ENCODE results near the gene SUSD3.
"Not testable (repeated sequence)": the region's sequence is repeated elsewhere in the genome, so short reads cannot be mapped to it uniquely, and the experiment has no call there.

SUSD3 gene
- total RNA-seq, result 21.8 to 31.0 reads per million in 2 donors

GRCh38 chr9:93058355-93059010 is at the start of gene SUSD3:
SUSD3 (plus strand) TSS chr9:93058701; CDS start chr9:93058743, 42 bp downstream.
- peak; percentile 49 to 78 (median 56) for DNase-seq

GRCh38 chr9:93009337-93010015 is 49.0 kb upstream of the SUSD3 start:
- no peak for DNase-seq

GRCh38 chr9:93010056-93010455 is 48.4 kb upstream of the SUSD3 start:
- DNase-seq, result no peak

- no peak for DNase-seq
Observed at GRCh38 chr9:93010704-93011103, 47.8 kb upstream of the SUSD3 start.

DNA sequence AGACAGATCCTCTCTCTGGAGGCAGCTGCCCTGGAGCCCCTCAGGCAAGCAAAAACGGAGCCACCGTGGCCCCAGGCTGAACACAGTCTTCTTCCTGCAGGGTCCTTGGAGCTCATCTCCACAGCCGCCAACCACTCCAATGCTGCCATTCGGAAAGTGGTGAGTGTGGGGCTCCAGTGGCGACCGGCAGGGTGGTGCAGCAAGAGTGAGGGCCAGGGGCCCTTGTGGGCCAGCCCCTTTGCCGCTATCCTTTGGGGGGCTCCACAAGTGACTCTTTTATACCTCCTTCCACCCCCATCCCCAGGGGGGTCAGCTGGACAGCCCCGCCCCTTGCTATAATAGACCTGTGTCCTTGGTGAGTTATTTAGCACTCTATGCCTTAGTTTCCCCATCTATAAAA is 47.4 kb upstream of the SUSD3 start:
- no peak for DNase-seq

GRCh38 chr9:93012963-93013855 is 45.3 kb upstream of the SUSD3 start:
- DNase-seq, result no peak

DNA sequence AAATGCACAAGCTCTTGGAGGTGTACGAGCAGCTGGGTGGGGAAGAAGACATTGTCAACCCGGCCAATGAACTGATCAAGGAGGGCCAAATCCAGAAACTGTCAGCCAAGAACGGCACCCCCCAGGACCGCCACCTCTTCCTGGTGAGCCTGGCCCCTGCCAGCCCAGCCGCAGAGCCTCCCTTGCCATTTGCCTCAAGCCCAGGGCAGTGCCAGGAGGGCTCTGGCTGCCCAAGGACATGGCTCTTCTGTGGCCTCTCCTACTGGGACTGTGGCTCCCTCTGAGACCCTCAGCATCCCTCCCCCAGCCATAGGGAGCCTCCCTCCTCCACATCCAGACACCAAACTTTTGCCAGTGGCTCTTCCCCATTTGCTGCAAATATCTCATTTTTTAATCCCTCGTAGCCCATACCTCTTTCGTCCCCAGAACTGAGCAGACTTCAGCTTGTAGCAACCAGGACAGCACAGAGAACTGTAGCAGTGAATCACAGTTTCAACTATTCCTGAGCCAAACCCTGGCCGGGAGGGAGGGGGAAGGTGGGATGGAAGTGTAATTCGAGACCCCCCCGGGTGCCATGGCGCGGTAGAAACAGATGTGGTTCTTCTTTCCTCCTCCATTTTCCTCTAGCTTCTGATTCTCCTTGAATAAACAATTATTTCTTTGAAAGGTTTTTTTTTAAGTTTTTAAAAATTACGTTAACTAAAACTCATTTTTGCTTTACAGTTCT is 44.5 kb upstream of the SUSD3 start:
- no peak for DNase-seq

DNA sequence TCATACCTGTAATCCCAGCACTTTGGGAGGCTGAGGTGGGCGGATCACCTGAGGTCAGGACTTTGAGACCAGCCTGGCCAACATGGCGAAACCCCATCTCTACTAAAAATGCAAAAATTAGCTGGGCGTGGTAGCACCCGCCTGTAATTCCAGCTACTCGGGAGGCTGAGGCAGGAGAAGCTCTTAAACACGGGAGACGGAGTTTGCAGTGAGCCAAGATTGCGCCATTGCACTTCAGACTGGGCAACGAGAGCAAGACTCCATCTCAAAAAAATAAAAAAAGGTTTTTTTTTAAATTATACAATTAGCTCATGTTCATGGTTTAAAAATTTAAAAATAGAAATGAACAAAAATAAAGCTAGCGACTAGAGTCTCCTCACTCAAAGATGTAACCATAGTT is 43.3 kb upstream of the SUSD3 start:
- DNase-seq, result not testable (repeated sequence)

GRCh38 chr9:93017621-93018020 is 40.9 kb upstream of the SUSD3 start:
- no peak for DNase-seq

- DNase-seq, result no peak
Observed at GRCh38 chr9:93020151-93020550, 38.4 kb upstream of the SUSD3 start.

- DNase-seq, result peak in 3 of 5 experiments; percentile 18 to 43 (median 39)
Observed at GRCh38 chr9:93020771-93021670, 37.5 kb upstream of the SUSD3 start.

GRCh38 chr9:93022066-93022465 is 36.4 kb upstream of the SUSD3 start:
- no peak for DNase-seq

GRCh38 chr9:93022721-93023520 is 35.6 kb upstream of the SUSD3 start:
- DNase-seq, result no peak

GRCh38 chr9:93023521-93023815 is 35.0 kb upstream of the SUSD3 start:
- no peak for DNase-seq

GRCh38 chr9:93024646-93024910 is 33.9 kb upstream of the SUSD3 start:
- DNase-seq, result no peak

GRCh38 chr9:93024986-93025630 is 33.4 kb upstream of the SUSD3 start:
- peak in 1 of 5 experiments; percentile 44 for DNase-seq

GRCh38 chr9:93025736-93026135 is 32.8 kb upstream of the SUSD3 start:
- DNase-seq, result no peak

- DNase-seq, result no peak
Observed at GRCh38 chr9:93026640-93027039, 31.9 kb upstream of the SUSD3 start.

DNA sequence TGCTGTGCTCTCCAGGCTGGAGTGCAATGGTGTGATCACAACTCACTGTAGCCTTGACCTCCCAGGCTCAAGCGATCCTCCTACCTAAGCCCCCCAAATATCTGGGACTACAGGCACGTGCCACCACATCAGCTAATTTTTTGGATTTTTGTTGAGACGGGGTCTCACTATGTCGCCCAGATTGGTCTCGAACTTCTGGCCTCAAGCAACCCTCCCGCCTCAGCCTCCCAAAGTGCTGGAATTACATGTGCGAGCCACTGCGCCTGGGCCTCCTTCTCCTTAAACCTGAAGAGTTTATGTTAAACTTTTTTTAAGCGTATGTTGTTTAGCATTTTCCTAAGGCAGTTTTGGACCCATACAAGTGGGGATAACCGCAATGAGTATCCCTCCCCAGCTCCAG is 30.8 kb upstream of the SUSD3 start:
- DNase-seq, result no peak

DNA sequence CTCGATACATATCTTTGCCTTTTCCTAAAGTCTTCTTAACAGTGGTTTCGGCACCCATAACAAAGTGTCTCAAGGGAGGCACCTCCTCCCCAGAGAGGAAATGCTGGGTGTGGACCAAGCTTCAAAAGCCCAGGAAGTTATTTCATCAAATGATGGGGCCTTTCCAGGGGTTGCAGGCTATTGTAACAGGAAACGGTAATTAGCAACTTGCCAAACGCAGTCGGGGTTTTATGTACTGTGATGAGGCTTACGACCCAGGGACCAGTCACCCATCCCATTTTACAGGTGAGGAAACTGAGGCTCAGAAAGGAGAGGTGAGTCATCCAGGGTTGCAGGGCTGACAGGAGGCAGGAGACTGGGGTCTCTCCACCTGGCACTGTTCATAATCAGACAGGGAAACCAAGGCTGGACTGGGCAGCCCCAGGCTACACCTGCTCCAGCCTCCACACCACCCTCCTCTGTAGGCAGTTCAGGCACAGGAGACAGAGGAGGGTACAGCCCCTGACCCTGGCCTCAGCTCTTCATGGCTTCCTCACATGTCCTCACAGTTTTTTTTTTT is 30.0 kb upstream of the SUSD3 start:
- peak in 4 of 5 experiments; percentile 10 to 88 (median 72) for DNase-seq
